ENCODE results near the gene TOMM34. TPM values are rescaled to one million over a fixed set of nuclear protein-coding genes. Genes with fewer than 3 reads are reported as not detected.

The TOMM34 gene
- total RNA-seq, 1 experiment from 2014 or later = 35.9 TPM

DNA sequence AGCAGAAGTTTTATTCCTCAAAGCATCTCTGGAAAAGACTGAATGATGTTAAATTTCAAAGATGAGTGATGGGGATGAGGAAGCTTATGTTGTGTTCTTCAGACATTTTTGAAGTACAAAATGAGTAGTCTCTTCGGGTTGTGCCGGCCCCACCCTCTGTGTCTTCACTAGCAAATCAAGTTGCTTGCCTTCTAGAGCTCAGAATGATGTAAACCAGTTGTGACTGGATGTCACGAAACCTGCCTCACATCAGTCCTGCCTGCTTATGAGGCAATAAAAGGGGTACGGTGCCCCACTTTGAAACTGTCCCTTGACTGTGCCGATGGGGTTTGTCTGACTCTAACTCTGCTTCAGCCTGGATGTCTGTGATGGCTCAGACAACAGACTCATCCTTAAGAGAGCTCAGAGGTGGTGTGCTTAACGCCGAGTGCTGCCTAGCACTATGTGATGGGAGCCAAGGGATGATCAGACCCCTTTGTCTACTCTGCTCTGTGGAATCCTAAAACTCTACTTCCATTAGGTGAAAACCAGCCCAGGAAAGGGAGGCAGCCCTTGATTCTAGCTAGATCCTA lies 19.0 kb downstream of the TOMM34 start (continued):
- TF ChIP-seq, protein P1, sequence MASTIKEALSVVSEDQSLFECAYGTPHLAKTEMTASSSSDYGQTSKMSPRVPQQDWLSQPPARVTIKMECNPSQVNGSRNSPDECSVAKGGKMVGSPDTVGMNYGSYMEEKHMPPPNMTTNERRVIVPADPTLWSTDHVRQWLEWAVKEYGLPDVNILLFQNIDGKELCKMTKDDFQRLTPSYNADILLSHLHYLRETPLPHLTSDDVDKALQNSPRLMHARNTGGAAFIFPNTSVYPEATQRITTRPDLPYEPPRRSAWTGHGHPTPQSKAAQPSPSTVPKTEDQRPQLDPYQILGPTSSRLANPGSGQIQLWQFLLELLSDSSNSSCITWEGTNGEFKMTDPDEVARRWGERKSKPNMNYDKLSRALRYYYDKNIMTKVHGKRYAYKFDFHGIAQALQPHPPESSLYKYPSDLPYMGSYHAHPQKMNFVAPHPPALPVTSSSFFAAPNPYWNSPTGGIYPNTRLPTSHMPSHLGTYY (CRISPR knock-in tag; IDR thresholded peaks at IDR 0.05) = no peak
- TF ChIP-seq GTF2I (CRISPR knock-in tag; conservative IDR thresholded peaks at IDR 0.05) = no peak
- TF ChIP-seq IRF2 (CRISPR knock-in tag; IDR thresholded peaks at IDR 0.05; ENCODE audit: borderline replicate concordance, low read depth) = no peak
- TF ChIP-seq ESRRA (CRISPR knock-in tag; IDR thresholded peaks at IDR 0.05; ENCODE audit: borderline replicate concordance) = no peak
- TF ChIP-seq ZNF317 (CRISPR knock-in tag; IDR thresholded peaks at IDR 0.05; ENCODE audit: borderline replicate concordance, low read depth) = no peak
- no peak for TF ChIP-seq FOXK1 (CRISPR knock-in tag; IDR thresholded peaks at IDR 0.05)

DNA sequence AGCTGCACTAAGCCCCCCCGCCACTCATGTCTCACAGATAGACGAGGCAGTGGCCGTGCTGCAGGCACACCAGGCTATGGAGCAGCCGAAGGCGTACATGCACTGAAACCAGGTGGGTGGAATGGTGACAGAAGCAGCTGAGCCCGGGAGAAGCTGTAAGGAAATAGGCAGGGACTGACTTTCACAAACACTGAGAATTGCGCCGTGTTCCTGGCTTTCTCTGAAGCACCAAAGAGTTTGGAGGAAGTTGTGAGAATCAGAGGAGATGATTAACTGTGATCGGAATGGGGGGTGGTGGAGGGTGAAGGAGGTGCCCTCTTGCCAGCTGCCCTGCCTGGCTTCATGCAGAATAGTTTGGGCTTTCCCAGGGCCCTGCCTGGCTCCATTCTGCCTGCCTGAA lies 21.6 kb downstream of the TOMM34 start:
- H3K36me3 Mint-ChIP-seq = peaks cover 73% of the 10 kb centered on the region
- ChIA-PET CTCF (interaction anchor here (0.6 kb wide), 1 partner anchor 40 kb away, joined by 5 read pairs; no protein-coding TSS in a partner anchor), POLR2A (no interaction called here)
- no peak overlapping the region for H3K4me3 Mint-ChIP-seq
- ATAC-seq = no peak
- no peaks in the 10 kb centered on the region for H3K9me3 Mint-ChIP-seq
- H3K27me3 Mint-ChIP-seq (ENCODE audit: low read depth) = no peaks in the 10 kb centered on the region
- no peaks in the 10 kb centered on the region for H3K4me1 Mint-ChIP-seq
- no peak overlapping the region for H3K27ac Mint-ChIP-seq
- DNase-seq (ENCODE audit: low spot score) = no peak
- TF ChIP-seq E2F1 (CRISPR knock-in tag; IDR thresholded peaks at IDR 0.05) = no peak

DNA sequence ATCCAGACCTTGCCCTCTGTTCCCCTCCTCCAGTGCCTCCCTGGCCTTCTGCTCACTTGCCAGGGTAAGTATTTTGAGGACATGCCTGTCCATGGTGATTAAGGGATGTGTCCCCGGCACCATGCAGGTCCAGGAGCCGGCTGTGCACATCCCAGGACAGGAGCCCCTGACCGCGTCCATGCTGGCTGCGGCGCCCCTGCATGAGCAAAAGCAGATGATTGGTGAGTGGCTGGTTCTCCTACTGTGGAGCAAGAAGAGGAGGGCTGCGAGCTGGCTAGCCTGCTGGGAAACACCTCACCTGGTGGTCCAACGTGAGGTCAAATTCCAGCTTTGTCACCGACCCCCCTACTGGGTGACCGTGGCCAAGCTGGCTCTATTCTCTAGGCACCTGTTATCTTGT lies 23.7 kb downstream of the TOMM34 start:
- H3K36me3 Mint-ChIP-seq = peaks cover 69% of the 10 kb centered on the region
- POLR2A ChIA-PET = no interaction called here
- no peak for TF ChIP-seq IRF2 (CRISPR knock-in tag; IDR thresholded peaks at IDR 0.05; ENCODE audit: borderline replicate concordance, low read depth)
- no peak for TF ChIP-seq ZNF121 (CRISPR knock-in tag; IDR thresholded peaks at IDR 0.05)
- TF ChIP-seq ZNF219 (CRISPR knock-in tag; IDR thresholded peaks at IDR 0.05; ENCODE audit: borderline replicate concordance) = no peak
- TF ChIP-seq ZNF425 (CRISPR knock-in tag; conservative IDR thresholded peaks at IDR 0.05) = no peak
- TF ChIP-seq ZNF423 (CRISPR knock-in tag; IDR thresholded peaks at IDR 0.05) = no peak
- TF ChIP-seq, protein P2, sequence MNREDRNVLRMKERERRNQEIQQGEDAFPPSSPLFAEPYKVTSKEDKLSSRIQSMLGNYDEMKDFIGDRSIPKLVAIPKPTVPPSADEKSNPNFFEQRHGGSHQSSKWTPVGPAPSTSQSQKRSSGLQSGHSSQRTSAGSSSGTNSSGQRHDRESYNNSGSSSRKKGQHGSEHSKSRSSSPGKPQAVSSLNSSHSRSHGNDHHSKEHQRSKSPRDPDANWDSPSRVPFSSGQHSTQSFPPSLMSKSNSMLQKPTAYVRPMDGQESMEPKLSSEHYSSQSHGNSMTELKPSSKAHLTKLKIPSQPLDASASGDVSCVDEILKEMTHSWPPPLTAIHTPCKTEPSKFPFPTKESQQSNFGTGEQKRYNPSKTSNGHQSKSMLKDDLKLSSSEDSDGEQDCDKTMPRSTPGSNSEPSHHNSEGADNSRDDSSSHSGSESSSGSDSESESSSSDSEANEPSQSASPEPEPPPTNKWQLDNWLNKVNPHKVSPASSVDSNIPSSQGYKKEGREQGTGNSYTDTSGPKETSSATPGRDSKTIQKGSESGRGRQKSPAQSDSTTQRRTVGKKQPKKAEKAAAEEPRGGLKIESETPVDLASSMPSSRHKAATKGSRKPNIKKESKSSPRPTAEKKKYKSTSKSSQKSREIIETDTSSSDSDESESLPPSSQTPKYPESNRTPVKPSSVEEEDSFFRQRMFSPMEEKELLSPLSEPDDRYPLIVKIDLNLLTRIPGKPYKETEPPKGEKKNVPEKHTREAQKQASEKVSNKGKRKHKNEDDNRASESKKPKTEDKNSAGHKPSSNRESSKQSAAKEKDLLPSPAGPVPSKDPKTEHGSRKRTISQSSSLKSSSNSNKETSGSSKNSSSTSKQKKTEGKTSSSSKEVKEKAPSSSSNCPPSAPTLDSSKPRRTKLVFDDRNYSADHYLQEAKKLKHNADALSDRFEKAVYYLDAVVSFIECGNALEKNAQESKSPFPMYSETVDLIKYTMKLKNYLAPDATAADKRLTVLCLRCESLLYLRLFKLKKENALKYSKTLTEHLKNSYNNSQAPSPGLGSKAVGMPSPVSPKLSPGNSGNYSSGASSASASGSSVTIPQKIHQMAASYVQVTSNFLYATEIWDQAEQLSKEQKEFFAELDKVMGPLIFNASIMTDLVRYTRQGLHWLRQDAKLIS (CRISPR knock-in tag; IDR thresholded peaks at IDR 0.05; ENCODE audit: borderline replicate concordance) = no peak
- TF ChIP-seq, protein P3, sequence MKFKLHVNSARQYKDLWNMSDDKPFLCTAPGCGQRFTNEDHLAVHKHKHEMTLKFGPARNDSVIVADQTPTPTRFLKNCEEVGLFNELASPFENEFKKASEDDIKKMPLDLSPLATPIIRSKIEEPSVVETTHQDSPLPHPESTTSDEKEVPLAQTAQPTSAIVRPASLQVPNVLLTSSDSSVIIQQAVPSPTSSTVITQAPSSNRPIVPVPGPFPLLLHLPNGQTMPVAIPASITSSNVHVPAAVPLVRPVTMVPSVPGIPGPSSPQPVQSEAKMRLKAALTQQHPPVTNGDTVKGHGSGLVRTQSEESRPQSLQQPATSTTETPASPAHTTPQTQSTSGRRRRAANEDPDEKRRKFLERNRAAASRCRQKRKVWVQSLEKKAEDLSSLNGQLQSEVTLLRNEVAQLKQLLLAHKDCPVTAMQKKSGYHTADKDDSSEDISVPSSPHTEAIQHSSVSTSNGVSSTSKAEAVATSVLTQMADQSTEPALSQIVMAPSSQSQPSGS (CRISPR knock-in tag; IDR thresholded peaks at IDR 0.05; ENCODE audit: borderline replicate concordance, low read depth) = no peak
- CTCF ChIA-PET = interaction anchor here (1.1 kb wide), 1 partner anchor 24 kb away, joined by 3 read pairs; the partner anchor contains the start of gene TOMM34
- H3K9me3 Mint-ChIP-seq = no peaks in the 10 kb centered on the region
- no peak for ATAC-seq
- no peak overlapping the region for H3K4me3 Mint-ChIP-seq
- no peak for DNase-seq (ENCODE audit: low spot score)
- no peak overlapping the region for H3K27ac Mint-ChIP-seq
- no peaks in the 10 kb centered on the region for H3K27me3 Mint-ChIP-seq (ENCODE audit: low read depth)
- no peaks in the 10 kb centered on the region for H3K4me1 Mint-ChIP-seq
